Measurements from ENCODE around the gene MRPS18A.
"Not testable (repeated sequence)": the region's sequence is repeated elsewhere in the genome, so short reads cannot be mapped to it uniquely, and the experiment has no call there.

The MRPS18A gene

DNA sequence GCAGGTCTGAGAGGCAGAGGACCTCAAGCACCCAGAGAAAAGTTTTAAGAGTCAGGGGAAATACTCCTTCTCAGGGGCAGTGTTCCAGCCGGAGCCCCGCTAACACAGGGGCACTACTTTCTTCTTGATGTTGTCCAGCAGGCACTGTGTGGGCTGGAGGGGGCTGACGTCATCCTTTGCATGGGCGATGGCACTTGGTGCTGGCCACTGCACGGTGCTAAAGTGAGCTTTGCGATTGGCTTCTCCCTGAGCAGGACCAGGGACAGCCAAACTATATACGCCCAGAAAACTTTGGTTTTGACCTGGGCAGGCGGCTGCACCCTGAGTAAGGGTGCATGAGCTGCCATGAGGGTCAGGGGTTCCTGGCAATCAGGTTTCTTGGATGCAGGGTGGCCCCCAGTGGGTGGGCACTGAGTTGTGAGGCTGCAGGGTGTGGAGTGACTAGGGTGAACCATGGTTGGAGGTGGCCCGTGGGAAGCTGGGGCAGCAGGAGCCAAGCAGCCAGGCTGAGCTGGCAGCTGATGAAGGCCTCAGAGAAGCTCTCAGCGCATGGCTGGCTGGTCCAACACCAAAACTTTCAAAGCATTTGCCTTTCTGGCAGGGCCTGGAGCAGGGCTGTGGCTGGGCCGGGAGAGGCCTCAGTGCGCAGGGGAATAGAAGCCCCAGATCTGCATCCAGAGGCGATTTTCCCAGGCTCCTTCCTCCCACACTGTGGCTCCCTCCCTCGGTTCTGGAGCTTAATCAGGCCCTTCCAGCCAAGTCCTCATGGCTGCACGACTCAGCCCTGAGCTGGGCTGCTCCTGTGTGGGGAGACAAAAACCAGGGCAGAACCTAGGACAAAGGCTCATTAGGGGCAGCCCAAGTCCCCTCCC, 18.3 kb downstream of the MRPS18A start:
- DNase-seq: peak; percentile 11

DNA sequence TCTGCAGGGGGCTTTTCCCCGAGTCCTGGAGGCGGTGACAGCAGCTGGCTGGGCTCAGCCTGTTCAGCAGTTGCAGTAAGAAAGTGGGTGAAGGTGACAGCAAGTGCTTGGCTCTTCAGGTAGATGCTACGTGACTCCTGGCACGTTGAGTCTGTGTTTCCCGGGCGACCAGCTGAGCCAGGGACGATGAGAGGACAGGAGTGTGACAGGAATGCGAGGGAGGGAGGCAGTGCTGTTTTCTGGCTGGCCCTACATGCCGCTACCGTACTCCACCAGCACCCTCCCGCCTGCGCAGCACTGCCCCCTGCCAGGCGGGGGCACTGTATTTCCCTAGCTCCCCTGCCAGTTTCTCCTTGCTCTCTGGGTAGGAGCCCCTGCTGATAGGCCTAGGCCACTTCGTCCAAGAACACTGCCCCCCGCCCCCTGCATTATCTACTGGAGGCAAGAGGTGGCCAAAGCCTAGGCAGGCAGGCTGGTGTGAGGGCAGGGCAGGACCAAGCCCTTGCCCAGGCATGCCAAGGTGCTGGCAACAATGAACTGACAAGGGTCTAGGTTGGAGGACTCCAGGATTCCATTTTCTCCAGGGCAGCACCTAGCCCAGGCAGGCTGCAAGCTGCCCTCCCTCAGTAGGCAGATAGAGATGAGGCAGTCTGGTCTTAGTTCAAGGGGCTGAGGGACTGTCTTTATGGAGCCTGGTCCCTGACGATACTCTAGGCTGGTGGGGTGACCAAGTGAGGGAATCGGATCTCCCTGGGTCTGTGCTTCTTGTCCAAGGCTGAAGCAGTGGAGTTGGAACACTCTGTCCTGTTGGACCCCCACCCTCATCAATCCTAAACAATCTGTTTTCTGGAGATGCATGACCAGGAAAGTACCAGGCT, 19.2 kb downstream of the MRPS18A start:
- peak; percentile 80 for DNase-seq

DNA sequence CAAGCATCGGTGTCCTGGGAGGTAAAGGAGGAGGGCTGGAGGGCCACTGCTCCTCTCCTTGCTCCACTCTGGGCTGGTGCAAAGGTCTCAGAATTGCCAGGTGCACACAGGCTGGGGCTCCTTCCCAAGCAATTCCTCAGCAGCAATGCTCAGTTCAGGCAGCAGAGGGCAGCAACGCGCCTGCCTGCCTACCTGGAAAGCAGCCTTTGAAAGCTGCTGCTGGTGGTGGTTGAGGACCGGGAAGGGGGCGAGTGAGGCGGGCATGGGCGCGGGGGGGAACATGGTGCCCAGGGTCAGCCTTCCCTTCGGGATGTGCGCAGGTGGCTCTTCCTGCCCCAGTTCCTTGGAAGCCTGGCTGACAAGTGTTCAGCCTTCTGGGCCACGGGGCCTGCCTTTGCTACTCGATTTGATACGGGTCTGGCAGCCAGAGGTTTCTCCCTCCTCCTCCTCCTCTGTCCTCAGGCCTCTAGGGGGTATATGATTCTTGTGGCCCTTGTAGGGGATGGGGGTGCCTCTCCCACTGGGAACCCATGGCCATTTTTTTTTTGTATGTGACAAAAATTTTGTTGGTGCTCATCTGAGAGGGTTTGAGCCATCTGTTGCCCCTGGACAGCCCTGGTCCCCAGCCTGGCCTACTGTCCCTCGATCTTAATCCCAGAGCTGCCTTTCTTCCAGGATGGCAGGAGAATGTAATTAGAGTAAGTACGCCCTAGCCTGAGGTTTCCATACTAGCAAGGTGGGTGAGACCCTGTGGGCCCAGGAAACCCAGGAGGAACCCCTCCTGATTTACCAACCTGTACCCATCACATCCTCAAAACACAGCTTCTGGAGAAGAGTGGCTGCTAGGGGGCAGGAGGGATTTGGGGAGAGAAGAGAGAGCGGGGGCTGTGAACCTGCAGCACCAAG, 20.1 kb downstream of the MRPS18A start:
- peak; percentile 93 for DNase-seq

DNA sequence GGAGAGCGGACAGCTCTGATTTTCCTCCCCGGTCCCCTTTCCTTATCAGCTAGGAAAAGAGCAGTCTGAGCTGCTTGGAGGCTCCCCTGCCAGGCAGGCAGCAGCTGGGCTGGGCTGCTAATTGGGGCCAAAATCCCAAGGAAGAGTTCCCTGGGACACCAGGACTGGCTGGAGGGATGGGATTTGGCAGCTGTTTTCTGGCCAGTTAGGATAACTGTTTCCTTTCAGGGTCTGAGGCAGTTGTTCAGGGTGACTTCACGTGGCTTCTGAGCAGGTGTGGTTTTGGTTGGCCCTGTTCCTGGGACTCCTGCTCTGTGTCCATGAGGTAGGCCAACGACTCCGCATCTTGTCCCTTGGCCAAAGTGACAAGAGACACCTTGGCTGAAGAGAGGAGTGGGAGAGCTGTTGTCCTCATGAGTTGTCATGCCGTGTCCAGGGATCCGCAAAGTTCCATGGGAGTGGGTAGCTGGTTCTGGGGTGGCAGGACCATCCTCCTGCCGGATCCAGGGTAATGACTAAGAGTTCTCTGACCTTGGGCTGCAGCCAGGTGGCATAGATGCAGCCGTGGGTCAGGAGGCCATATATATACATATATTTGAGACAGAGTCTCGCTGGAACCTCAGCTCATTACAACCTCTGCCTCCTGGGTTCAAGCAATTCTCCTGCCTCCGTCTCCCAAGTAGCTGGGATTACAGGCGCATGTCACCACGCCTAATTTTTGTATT, 21.2 kb downstream of the MRPS18A start:
- DNase-seq: peak; percentile 18

DNA sequence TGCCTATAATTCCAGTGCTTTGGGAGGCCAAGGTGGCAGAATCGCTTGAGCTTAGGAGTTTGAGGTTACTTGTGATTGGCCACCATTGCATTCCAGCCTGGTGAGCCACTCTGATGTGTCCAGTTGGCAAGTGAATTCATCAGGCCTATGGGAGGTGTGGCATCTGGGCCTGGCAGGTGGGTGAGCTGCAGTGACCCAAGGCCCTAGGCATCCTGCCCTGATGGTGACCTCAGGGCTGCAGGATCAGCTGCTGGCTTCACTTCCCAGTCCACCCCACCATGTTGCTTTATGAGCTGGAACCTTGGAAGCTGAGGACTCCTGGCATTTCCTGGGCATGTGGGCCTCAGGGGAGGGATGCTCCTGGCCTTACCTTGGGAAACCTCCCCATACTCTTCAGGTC, 22.2 kb downstream of the MRPS18A start:
- DNase-seq: no peak

DNA sequence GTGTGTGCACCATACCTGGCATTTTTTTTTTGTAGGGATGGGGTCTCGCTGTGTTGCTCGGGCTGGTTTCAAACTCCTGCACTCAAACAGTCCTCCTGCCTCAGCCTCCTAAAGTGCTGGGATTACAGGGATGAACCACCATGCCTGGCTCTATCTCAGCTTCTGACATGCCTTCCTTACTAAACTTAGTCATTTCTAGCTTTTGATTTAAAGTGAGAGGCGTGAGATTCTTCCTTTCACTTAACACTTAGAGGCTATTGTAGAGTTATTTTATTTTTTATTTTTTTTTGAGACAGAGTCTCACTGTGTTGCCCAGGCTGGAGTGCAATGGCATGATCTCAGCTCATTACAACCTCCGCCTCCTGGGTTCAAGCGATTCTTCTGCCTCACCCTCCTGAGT, 24.6 kb downstream of the MRPS18A start:
- not testable (repeated sequence) for DNase-seq

DNA sequence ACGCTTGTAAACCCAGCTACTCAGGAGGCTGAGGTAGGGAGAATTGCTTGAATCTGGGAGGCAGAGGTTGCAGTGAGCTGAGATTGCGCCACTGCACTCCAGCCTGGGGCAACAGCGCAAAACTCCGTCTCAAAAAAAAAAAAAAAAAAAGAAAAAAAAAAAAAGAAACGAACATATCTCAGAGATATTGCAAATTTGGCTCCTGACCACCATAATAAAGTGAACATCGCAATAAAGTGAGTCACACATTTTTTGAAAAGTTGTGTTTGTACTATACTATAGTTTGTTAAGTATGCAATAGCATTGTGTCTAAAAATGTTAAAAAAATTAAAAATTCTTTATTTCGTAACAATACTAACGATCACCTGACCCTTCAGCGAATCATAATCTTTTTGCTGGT, 29.4 kb downstream of the MRPS18A start:
- DNase-seq: no peak

DNA sequence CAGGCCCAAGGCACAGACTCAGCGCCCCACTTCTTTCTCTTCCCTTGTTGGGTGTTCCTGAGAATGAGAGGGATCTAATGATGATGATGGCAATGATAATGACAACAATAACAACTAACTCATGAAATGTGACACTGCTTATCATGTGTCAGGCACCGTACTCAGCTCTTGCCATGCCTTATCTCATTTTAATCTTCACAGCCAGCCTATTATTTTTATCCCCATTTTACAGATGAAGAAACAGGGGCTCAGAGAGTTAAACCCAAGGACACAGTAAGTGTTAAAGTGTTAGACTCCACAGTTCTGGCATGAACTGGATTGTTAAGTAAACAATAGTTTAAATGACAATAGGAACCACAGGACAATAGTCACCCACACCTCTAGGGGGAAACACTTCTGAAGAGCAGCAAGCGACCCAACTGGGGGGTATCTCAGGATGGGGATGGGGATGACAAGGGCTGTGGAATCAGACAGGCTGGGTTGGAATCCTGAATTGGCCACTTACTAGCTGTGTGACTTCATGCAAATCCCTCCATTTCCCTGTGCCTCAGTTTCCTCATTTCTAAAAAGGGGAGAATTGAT, 30.3 kb downstream of the MRPS18A start:
- no peak for DNase-seq

DNA sequence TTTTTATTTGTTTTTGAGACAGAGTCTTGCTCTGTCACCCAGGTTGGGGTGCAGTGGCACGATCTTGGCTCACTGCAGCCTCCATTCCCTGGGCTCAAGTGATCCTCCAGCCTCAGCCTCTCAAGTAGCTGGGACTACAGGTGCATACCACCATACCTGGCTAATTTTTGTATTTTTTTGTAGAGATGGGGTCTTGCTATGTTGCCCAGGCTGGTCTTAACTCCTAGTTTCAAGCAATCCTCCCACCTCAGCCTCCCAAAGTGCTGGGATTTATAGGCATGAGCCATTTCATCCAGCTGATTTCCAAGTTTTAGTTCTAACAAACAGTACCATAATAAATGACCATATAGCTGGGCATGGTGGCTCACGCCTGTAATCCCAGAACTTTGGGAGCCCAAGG, 34.8 kb downstream of the MRPS18A start:
- DNase-seq: not testable (repeated sequence)

DNA sequence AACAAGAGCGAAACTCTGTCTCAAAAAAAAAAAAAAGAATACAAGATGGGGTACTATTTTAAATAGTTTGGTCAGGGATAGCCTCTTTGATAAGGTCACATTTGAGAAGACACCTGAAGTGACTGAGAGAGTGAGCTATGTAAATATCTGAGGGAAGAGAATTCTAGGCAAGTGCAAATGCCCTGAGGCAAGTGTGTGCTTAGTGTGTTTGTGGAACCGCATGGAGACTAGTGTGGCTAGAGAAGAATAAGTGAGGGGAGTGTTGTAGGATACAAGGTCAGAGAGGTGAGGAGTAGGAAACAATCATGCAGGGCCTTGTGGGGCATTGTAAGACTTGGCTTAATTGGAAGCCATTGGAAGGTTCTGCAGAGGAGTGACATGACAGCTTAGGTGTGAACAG, 39.3 kb downstream of the MRPS18A start:
- DNase-seq: no peak

DNA sequence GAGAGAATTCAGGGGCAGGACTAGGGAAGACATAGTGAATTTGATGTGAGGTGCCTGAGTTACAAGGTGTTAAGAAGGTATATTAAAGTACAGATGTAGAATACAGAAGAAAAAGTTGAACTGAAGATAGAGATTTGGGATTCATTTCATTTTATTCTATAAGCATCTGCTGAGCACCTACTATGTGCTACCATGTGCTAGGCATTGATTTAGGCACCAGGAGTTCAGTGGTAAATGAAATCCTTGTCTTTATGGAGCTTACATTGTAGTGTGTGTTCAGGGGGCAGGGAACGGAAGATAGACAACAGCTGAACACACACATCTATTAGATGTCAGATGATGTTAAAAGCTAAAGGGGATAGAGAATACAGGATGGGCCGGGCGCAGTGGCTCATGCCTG, 40.0 kb downstream of the MRPS18A start:
- no peak for DNase-seq

DNA sequence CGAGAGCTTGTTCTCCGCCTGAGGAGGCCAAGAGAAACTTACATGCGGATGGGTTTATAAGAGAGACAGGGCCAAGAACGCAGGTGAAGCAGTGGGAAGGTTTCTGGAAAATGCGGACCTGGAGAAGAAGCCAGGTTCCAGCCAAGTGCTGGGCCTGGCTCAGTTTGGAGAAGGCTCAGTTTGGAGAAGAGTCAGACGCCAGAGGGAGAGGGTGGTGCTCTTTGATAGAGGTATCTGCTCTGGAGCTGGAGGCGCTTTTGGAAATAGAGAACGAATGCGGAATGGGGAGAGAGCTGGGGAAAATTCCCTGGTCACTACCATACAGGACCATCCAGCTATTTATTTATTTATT, 42.0 kb downstream of the MRPS18A start:
- DNase-seq: no peak

DNA sequence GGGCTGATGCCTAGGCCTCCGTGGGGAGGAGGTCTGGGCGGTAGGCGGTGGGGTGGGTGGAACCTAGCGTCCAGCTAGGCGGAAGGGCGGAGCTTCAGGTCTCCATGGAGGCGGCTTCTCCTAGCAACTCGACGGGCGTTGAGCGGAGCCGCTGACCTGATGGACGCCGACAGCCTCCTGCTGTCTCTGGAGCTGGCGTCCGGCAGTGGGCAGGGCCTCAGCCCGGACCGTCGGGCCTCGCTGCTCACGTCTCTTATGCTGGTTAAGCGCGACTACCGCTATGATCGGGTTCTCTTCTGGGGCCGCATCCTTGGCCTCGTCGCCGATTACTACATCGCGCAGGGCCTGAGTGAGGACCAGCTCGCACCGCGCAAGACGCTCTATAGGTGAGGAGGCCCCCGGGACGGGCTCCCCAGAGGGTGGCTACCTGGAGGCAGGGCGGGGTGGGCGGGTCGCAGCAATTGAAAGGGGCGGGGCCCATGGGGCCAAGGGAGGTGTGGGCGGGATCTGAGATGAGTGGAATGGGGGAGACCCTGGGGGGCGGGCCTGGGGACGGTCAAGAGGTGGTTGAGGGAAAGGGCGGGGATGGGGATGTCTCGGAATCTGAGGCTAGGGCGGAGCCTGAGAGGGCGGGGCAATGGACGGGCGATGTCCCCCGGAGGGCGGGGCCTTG, 42.5 kb downstream of the MRPS18A start, which contains the start of gene RSPH9:
TSS of gene RSPH9 (plus strand) at position 97 of the 673 bp plus-strand sequence. CDS start at position 160, 63 bp downstream.
- DNase-seq: peak; percentile 95

DNA sequence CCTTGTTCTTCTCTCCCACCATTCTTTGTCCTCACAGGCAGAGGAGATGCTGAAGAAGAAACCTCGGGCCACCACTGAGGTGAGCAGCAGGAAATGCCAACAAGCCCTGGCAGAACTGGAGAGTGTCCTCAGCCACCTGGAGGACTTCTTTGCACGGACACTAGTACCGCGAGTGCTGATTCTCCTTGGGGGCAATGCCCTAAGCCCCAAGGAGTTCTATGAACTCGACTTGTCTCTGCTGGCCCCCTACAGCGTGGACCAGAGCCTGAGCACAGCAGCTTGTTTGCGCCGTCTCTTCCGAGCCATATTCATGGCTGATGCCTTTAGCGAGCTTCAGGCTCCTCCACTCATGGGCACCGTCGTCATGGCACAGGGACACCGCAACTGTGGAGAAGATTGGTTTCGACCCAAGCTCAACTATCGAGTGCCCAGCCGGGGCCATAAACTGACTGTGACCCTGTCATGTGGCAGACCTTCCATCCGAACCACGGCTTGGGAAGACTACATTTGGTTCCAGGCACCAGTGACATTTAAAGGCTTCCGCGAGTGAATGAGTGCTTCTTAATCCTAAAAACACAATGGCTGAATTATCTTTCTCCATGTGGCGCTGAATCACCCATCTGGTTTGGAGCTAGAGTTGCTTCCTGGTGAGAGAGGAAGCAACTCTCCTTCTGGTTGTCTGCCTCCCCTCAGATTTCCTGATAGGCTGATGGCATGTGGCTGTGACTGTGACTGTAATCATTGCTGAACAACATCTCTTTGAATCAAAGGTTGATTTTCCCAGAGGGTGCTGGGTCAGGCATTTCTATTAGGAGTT, 47.4 kb downstream of the MRPS18A start:
- DNase-seq: no peak

DNA sequence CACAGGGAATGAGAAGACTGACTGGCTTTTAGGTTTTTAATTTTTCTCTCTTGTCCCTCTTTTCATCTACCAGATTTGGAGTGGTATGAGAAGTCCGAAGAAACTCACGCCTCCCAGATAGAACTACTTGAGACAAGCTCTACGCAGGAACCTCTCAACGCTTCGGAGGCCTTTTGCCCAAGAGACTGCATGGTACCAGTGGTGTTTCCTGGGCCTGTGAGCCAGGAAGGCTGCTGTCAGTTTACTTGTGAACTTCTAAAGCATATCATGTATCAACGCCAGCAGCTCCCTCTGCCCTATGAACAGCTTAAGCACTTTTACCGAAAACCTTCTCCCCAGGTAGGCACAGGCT, 51.3 kb downstream of the MRPS18A start:
- no peak for DNase-seq

DNA sequence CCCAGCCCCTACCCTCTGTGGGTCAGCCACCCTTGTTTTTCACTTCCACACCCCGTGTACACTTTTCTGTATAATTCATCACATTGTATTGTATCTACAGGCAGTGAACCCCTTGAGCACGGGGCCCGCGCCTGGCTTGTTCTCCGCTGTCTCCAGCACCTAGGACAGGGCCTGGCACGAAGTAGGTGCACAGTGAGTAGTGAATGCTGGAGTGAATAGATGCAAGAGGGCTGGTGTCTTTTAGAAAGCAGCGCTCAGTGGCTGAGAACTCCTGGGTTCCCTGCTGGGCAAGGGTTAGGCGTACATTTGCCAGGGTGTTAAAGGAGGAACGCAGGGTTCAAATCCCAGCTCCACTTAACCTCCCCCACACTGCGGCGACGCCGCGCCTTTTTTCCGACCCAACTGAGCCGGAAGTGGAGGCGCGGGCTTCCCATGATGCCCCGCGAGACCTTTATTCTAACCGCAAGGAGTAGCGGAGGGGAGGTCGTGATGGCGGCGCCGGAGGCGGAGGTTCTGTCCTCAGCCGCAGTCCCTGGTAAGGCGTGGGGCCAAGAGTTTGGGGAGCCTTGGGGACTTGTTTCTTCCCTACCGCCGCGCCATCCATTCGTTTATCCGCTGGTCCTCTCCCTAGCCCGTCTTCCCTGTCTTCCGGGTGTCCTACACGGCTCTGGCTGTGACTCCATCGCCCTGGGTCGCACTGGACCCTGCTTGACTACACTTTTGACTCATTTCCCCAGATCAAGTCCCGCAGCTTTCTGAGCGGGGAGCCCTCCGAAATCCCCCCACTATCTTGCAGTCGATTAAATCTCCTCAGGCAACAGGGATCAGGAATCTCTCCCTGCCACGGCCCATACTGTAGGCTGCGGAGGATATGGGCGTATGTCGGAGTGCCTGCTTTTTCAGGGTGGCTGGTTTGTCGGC, 51.9 kb downstream of the MRPS18A start, which contains the start of gene MAD2L1BP:
TSS of gene MAD2L1BP (plus strand) at position 454 of the 921 bp plus-strand sequence. CDS start at position 490, 36 bp downstream.
- peak; percentile 95 for DNase-seq

DNA sequence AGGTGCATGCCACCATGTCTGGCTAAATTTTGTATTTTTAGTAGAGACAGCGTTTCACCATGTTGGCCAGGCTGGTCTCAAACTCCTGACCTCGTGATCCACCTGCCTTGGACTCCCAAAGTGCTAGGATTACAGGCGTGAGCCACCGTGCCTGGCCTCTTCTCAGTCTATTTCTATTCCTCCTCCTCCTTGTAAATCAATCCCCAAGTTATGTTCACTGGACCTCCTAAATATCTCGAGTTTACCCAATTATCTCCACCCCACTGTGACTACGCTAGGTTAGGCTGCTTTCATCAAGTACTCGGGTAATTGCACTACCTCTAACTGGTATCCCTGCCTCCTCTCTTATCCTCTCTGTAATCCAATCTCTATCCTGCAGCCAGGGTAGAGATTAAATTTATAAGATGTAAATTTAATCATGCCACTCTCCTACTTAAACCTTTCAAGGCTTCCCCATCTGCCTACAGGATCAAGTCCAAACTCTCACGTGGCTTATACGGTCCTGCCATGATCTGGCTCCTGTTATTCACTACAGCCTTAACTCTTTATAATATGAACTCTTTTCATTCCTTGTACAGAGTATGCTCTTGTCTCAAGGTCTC, 52.8 kb downstream of the MRPS18A start:
- DNase-seq: no peak

DNA sequence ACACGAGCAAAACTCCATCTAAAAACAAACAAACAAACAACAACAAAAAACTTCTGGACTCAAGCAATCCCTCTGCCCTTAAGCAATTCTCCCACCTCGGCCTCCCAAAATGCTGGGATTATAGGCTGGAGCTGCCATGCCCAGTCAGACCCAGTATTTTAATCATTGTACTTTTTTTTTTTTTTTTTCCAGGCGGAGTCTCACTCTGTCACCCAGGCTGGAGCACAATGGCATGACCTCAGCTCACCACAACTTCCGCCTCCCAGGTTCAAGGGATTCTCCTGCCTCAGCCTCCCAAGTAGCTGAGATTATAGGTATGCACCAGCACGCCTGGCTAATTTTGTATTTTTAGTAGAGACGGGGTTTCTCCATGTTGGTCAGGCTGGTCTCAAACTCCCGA, 54.6 kb downstream of the MRPS18A start:
- not testable (repeated sequence) for DNase-seq

Data from eye (tissue), 1 donor.